Measurements from ENCODE around the gene ITPR1.

DNA sequence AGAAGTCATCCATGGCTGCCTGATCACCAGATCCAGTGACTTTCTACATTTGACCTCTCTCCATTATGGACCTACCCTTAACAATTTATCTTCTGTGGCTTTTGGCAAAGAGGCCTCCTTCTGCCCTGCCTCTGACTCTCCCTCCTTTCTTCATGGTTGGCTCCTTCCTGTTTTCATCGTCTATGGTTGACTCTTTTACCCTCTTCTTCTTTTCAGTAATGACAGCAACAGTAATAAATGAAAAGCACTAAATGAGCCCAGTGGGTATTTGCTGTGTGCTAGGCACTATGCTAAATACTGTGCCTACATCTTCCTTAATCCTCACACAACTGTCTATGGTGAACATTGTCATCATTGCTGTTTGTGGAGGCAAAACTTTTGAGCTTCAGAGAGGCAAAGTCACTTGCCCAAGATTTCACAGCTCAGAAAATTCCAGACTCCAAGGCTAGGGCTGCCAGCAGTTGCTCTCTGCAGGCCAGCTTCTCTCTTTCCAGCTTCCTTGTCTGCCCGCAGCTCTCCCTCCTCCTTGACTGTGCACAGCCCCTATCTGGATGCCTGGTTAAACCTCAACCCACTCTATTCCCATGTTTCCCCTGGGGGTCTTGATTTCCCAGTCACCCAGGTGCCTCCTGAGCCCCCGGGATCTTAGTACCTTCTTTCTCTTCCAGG, 24.6 kb downstream of the ITPR1 start:
- TF ChIP-seq, protein P1, sequence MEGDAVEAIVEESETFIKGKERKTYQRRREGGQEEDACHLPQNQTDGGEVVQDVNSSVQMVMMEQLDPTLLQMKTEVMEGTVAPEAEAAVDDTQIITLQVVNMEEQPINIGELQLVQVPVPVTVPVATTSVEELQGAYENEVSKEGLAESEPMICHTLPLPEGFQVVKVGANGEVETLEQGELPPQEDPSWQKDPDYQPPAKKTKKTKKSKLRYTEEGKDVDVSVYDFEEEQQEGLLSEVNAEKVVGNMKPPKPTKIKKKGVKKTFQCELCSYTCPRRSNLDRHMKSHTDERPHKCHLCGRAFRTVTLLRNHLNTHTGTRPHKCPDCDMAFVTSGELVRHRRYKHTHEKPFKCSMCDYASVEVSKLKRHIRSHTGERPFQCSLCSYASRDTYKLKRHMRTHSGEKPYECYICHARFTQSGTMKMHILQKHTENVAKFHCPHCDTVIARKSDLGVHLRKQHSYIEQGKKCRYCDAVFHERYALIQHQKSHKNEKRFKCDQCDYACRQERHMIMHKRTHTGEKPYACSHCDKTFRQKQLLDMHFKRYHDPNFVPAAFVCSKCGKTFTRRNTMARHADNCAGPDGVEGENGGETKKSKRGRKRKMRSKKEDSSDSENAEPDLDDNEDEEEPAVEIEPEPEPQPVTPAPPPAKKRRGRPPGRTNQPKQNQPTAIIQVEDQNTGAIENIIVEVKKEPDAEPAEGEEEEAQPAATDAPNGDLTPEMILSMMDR (IDR thresholded peaks at IDR 0.05), result no peak
- no peak for TF ChIP-seq TP53 (CRISPR knock-in tag; IDR thresholded peaks at IDR 0.05)
